Activated T-cell treated with anti-CD3 and anti-CD28 coated beads, Interleukin-2, amount 50 U/mL, for 24 hours (primary cell): ENCODE results near the gene CSNK1D.

Experiments used
- DNase-seq: peaks from one replicate; pipeline ENCODE4 v3.0.0-alpha.2; 2020
- H3K27ac Mint-ChIP-seq: 2 replicates; pipeline ENCODE4 v1.8.0; 2020; ENCODE audit warnings: mild to moderate bottlenecking, mixed read lengths
- H3K27me3 Mint-ChIP-seq: 2 replicates; pipeline ENCODE4 v1.8.0; 2020; ENCODE audit warnings: mixed read lengths
- H3K36me3 Mint-ChIP-seq: 2 replicates; pipeline ENCODE4 v1.8.0; 2020; ENCODE audit warnings: low read depth, mixed read lengths
- H3K4me1 Mint-ChIP-seq: 2 replicates; pipeline ENCODE4 v1.8.0; 2020; ENCODE audit warnings: low read depth, mixed read lengths
- H3K4me3 Mint-ChIP-seq: 2 replicates; pipeline ENCODE4 v1.8.0; 2020; ENCODE audit warnings: mild to moderate bottlenecking, moderate library complexity, mixed read lengths
- H3K9me3 Mint-ChIP-seq: 2 replicates; pipeline ENCODE4 v1.8.0; 2020; ENCODE audit warnings: mixed read lengths

CSNK1D gene

GRCh38 chr17:82223517-82223916 is 50.0 kb downstream of the CSNK1D start:
- no peaks in the 10 kb centered on the region for H3K9me3 Mint-ChIP-seq

DNA sequence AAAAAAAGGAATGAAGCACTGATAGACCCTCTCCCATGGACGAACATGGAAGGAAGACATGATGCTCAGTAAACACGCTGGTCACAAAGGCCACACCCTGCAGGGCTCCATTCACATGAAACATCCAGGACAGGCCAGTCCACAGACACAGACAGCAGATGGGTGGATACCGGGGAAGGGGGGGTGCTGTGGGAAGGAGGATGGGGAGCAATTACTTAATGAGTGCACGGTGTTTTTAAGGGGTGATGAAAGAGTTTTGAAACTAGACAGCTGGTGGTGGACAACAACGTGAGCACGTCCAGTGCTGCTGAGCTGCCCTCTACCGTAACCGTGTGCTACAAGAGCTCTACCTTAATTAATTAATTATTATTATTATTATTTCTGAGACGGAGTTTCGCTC is 50.7 kb downstream of the CSNK1D start:
- H3K36me3 Mint-ChIP-seq: no peaks in the 10 kb centered on the region
- peaks cover 5% of the 10 kb centered on the region for H3K4me1 Mint-ChIP-seq
- no peak for DNase-seq

More at GRCh38 chr17:82223517-82223916, 50.0 kb downstream of the CSNK1D start:
- Mint-ChIP-seq H3K27me3 (no peaks in the 10 kb centered on the region), H3K36me3 (no peaks in the 10 kb centered on the region), H3K4me1 (peaks cover 5% of the 10 kb centered on the region), H3K27ac (no peak overlapping the region), H3K4me3 (no peak overlapping the region)
- DNase-seq: no peak

GRCh38 chr17:82221341-82221902 is 52.1 kb downstream of the CSNK1D start:
- Mint-ChIP-seq H3K27ac (no peak overlapping the region), H3K27me3 (no peaks in the 10 kb centered on the region), H3K36me3 (no peaks in the 10 kb centered on the region), H3K4me3 (no peak overlapping the region), H3K4me1 (peaks cover 6% of the 10 kb centered on the region), H3K9me3 (no peaks in the 10 kb centered on the region)
- no peak for DNase-seq

More for the DNA sequence above, 50.7 kb downstream of the CSNK1D start:
- Mint-ChIP-seq H3K9me3 (no peaks in the 10 kb centered on the region), H3K27ac (no peak overlapping the region), H3K4me3 (no peak overlapping the region), H3K27me3 (no peaks in the 10 kb centered on the region)

GRCh38 chr17:82219753-82220709 is 53.5 kb downstream of the CSNK1D start:
- Mint-ChIP-seq H3K27me3 (no peaks in the 10 kb centered on the region), H3K27ac (no peak overlapping the region), H3K4me3 (no peak overlapping the region), H3K9me3 (no peaks in the 10 kb centered on the region), H3K36me3 (no peaks in the 10 kb centered on the region), H3K4me1 (peaks cover 17% of the 10 kb centered on the region)
- no peak for DNase-seq

GRCh38 chr17:82219083-82219482 is 54.4 kb downstream of the CSNK1D start:
- H3K27ac Mint-ChIP-seq: no peak overlapping the region
- H3K4me1 Mint-ChIP-seq: peaks cover 25% of the 10 kb centered on the region
- H3K9me3 Mint-ChIP-seq: no peaks in the 10 kb centered on the region
- H3K27me3 Mint-ChIP-seq: no peaks in the 10 kb centered on the region
- no peaks in the 10 kb centered on the region for H3K36me3 Mint-ChIP-seq
- DNase-seq: no peak
- no peak overlapping the region for H3K4me3 Mint-ChIP-seq

GRCh38 chr17:82218349-82219075 is 55.0 kb downstream of the CSNK1D start:
- no peak for DNase-seq
- no peak overlapping the region for H3K27ac Mint-ChIP-seq
- H3K27me3 Mint-ChIP-seq: no peaks in the 10 kb centered on the region
- peaks cover 29% of the 10 kb centered on the region for H3K4me1 Mint-ChIP-seq
- no peak overlapping the region for H3K4me3 Mint-ChIP-seq
- H3K36me3 Mint-ChIP-seq: no peaks in the 10 kb centered on the region
- no peaks in the 10 kb centered on the region for H3K9me3 Mint-ChIP-seq

DNA sequence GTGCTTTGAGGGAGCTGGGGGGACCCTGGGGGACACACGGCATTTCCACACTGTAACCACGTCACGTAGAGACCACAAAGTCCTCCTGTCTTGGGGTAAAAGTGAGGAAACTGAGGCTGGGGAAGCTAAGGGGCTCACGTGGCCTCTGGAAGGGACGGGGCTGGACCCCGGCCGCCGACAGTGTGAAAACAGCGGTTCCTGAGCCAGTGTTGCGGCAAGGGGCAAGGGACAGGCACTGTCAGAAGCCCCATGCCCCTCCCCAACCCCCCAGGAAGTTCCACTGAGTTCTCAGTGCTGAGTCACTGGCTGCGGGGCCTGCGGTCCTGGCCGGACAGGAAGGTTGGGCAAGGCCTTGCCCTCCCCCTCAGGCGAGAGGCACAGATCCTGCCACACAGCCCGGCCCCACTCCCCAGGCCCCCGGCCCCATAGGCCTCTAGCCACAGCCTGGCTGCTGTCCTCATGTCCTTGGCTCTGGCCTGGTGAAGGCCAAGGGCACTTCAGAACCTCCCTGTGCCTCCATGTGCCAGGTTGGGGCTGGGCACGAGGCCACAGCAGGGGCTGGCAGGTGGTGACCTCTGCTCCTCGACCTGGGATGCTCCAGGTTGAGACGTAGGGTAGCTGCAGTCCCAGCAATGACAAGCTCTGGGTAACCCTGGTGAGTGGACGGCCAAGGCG is 55.8 kb downstream of the CSNK1D start:
- DNase-seq: no peak
- no peaks in the 10 kb centered on the region for H3K9me3 Mint-ChIP-seq
- H3K36me3 Mint-ChIP-seq: no peaks in the 10 kb centered on the region
- H3K27me3 Mint-ChIP-seq: no peaks in the 10 kb centered on the region
- H3K27ac Mint-ChIP-seq: no peak overlapping the region
- H3K4me1 Mint-ChIP-seq: peaks cover 32% of the 10 kb centered on the region
- H3K4me3 Mint-ChIP-seq: no peak overlapping the region

- DNase-seq: no peak
- H3K27me3 Mint-ChIP-seq: no peaks in the 10 kb centered on the region
- no peak overlapping the region for H3K4me3 Mint-ChIP-seq
- H3K9me3 Mint-ChIP-seq: no peaks in the 10 kb centered on the region
- no peaks in the 10 kb centered on the region for H3K36me3 Mint-ChIP-seq
- peaks cover 32% of the 10 kb centered on the region for H3K4me1 Mint-ChIP-seq
- H3K27ac Mint-ChIP-seq: peak overlapping the region; percentile 66
These were observed 56.4 kb downstream of the CSNK1D start for GRCh38 chr17:82217120-82217529.

DNA sequence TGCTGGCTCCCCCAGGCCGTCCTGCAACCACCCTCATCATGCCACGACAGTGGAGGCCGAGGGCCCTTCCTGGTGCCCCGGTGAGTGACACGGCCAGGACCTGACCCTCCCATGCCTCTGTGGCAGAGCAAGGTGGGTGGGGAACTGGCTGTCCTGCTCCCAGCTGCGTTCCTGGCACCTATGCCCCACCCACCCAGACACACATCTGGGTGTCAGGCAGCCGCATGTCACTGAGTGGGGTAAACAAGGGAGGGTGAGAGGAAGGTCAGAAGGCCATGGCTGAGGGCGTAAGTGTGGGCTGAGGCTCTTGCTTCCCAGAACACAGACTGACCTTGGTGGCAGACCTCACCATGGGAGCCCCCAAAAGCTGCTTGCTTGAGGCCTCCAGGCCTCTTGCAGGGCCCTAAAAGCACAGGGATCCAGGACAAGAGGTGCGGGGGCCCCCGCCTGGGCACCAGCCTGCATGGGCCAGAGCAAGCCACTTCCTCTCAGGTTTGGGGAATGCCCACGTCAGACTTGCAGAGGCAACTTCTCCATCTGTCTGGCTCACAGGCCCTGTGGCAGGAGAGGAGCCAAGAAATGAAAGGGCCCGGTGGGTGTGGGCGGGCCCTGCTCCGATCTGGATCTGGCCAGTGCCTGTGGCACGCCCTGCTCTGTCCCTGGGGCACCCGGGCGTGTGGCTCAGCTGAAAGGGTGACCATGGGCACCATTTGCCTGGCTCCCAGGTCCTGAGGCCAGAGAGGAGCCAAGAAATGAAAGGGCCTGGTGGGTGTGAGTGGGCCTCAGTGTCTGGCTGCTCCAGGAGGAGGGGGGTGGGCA is 57.0 kb downstream of the CSNK1D start:
- Mint-ChIP-seq H3K4me3 (no peak overlapping the region), H3K27ac (peak overlapping the region; percentile 66), H3K27me3 (no peaks in the 10 kb centered on the region), H3K4me1 (peaks cover 37% of the 10 kb centered on the region), H3K36me3 (no peaks in the 10 kb centered on the region), H3K9me3 (no peaks in the 10 kb centered on the region)
- DNase-seq: peak; percentile 62

- Mint-ChIP-seq H3K4me1 (peaks cover 41% of the 10 kb centered on the region), H3K27ac (no peak overlapping the region), H3K4me3 (no peak overlapping the region), H3K36me3 (no peaks in the 10 kb centered on the region), H3K9me3 (no peaks in the 10 kb centered on the region), H3K27me3 (no peaks in the 10 kb centered on the region)
- no peak for DNase-seq
These were observed 57.6 kb downstream of the CSNK1D start for GRCh38 chr17:82215972-82216300.

DNA sequence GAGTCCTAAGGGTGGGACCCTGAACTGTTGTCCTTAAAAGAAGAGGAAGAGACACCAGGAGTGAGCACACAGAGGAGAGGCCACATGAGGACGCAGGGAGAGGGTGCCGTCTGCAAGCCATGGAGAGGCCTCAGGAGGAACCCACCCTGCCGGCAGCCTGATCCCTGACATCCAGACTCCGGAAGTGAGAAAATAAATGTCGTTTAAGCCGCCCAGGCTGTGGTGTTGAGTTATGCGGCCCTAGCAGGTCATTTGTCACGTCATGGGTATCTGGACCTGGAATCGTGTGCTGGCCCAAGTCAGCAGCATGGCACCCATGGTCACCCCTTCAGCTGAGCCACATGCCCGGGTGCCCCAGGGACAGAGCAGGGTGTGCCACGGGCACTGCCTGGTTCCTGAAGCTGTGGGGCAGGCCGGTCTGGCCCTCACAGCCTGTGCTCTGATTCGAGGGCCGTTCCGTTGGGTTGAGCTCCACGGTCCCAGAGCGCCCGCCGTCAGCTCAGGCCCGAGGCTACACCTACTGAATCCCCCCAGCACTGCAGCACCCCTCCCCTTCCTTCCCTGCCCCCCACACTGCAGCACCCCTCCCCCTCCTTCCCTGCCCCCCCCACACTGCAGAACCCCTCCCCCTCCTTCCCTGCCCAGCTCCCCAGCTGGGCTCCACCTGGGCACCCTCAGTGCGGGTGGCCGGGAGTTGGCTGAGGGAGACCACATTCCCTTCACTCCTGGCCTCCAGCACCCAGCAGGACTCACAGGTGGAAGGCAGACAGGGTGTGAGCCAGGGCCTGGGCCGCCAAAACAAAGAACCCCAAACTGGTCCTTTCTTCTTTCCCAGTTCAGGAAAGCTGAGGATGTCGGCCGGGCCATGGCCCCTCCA is 58.2 kb downstream of the CSNK1D start:
- H3K36me3 Mint-ChIP-seq: no peaks in the 10 kb centered on the region
- no peak for DNase-seq
- peaks cover 41% of the 10 kb centered on the region for H3K4me1 Mint-ChIP-seq
- H3K27ac Mint-ChIP-seq: no peak overlapping the region
- no peaks in the 10 kb centered on the region for H3K27me3 Mint-ChIP-seq
- no peaks in the 10 kb centered on the region for H3K9me3 Mint-ChIP-seq
- no peak overlapping the region for H3K4me3 Mint-ChIP-seq

GRCh38 chr17:82214012-82214628 is 59.4 kb downstream of the CSNK1D start:
- H3K27me3 Mint-ChIP-seq: no peaks in the 10 kb centered on the region
- H3K36me3 Mint-ChIP-seq: no peaks in the 10 kb centered on the region
- no peak for DNase-seq
- peak overlapping the region; percentile 48 for H3K4me3 Mint-ChIP-seq
- no peak overlapping the region for H3K27ac Mint-ChIP-seq
- peaks cover 47% of the 10 kb centered on the region for H3K4me1 Mint-ChIP-seq
- H3K9me3 Mint-ChIP-seq: no peaks in the 10 kb centered on the region
